WI38 (cell line): ENCODE results near the gene ANKS1B.

ENCODE experiments used
- H3K4me3 ChIP-seq: 2 replicates; pipeline ENCODE4 v1.5.1; 2011; ENCODE audit warnings: low read depth, mild to moderate bottlenecking, control low read depth, low read length
- CTCF ChIP-seq: IDR thresholded peaks from 2 replicates; pipeline ENCODE4 v1.5.1; 2012; ENCODE audit warnings: low read depth, mild to moderate bottlenecking, control low read depth, low read length

ANKS1B gene

GRCh38 chr12:99529966-99530365 is 454.8 kb downstream of the ANKS1B start:
- no peak overlapping the region for H3K4me3 ChIP-seq
- TF ChIP-seq CTCF, result no peak

GRCh38 chr12:99528478-99528877 is 456.3 kb downstream of the ANKS1B start:
- no peak for TF ChIP-seq CTCF

GRCh38 chr12:99523853-99524252 is 460.9 kb downstream of the ANKS1B start:
- no peak overlapping the region for H3K4me3 ChIP-seq
- TF ChIP-seq CTCF, result no peak

More at GRCh38 chr12:99528478-99528877, 456.3 kb downstream of the ANKS1B start:
- no peak overlapping the region for H3K4me3 ChIP-seq

- H3K4me3 ChIP-seq, result no peak overlapping the region
- TF ChIP-seq CTCF, result no peak
These were observed 462.3 kb downstream of the ANKS1B start for GRCh38 chr12:99522456-99522855.

GRCh38 chr12:99521664-99522063 is 463.1 kb downstream of the ANKS1B start:
- TF ChIP-seq CTCF, result no peak
- no peak overlapping the region for H3K4me3 ChIP-seq

- H3K4me3 ChIP-seq, result no peak overlapping the region
- TF ChIP-seq CTCF, result no peak
These were observed 471.7 kb downstream of the ANKS1B start for GRCh38 chr12:99513066-99513465.

GRCh38 chr12:99505805-99506204 is 478.9 kb downstream of the ANKS1B start:
- TF ChIP-seq CTCF, result no peak
- no peak overlapping the region for H3K4me3 ChIP-seq
